Measurements from ENCODE around the gene ITPRID2. TPM values are rescaled to one million over a fixed set of nuclear protein-coding genes. Genes with fewer than 3 reads are reported as not detected.

Gene ITPRID2
- total RNA-seq, 2 experiments from 2014 or later: 38.0 to 39.2 TPM

DNA sequence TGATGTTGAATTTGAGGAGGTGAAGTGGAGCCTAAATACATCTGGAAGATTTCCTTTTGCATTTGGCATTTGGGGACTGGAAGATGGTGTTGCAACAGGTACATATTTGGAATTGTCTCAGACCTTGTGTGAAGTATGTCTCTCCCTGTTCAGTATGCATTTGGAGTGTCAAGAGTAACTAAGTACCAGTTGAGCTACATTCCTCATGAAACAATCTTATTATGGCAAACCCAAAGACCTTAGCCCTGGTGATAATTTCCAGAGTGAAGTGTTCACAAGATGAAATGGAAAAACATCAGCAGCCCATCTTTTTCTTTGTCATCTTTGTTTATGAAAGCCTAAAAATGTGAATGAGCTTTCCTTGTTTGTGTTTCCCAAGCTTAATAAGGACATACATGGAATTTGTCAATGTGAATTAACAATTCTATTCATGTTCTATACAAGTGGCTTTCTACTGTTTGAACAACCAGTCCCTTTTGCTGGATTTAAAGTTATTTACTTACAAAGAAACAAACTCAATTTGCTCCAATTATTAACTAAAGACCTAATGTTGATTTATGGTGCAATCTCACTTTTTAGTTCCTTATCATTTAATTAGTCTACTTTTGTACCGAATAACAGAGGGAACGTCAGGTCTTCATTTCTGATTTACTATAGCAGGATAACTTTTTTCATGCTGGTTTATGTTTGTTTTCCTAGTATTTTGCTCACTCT is 52.0 kb downstream of the ITPRID2 start:
- CTCF ChIA-PET: no interaction called here
- Mint-ChIP-seq H3K36me3 (no peaks in the 10 kb centered on the region), H3K27ac (no peak overlapping the region), H3K9me3 (no peaks in the 10 kb centered on the region), H3K27me3 (peaks cover 29% of the 10 kb centered on the region), H3K4me1 (ENCODE audit: low read depth) (peaks cover 4% of the 10 kb centered on the region), H3K4me3 (no peak overlapping the region)
- DNase-seq: no peak
- intact Hi-C loops (cut with micrococcal nuclease): no loop called here
- POLR2A ChIA-PET: no interaction called here

- H3K36me3 Mint-ChIP-seq: no peaks in the 10 kb centered on the region
- no peak overlapping the region for H3K27ac Mint-ChIP-seq
- H3K4me3 Mint-ChIP-seq: no peak overlapping the region
- H3K9me3 Mint-ChIP-seq: no peaks in the 10 kb centered on the region
- no peak for DNase-seq
- CTCF ChIA-PET: no interaction called here
- POLR2A ChIA-PET: no interaction called here
- intact Hi-C loops (cut with micrococcal nuclease): no loop called here
- peaks cover 31% of the 10 kb centered on the region for H3K27me3 Mint-ChIP-seq
- peaks cover 4% of the 10 kb centered on the region for H3K4me1 Mint-ChIP-seq (ENCODE audit: low read depth)
These were observed 52.8 kb downstream of the ITPRID2 start for GRCh38 chr2:181944164-181944913.

GRCh38 chr2:181944914-181945291 is 53.4 kb downstream of the ITPRID2 start:
- intact Hi-C loops (cut with micrococcal nuclease): no loop called here
- H3K27me3 Mint-ChIP-seq: peaks cover 32% of the 10 kb centered on the region
- POLR2A ChIA-PET: no interaction called here

GRCh38 chr2:181946444-181947127 is 55.1 kb downstream of the ITPRID2 start:
- no peak for DNase-seq
- Mint-ChIP-seq H3K9me3 (no peaks in the 10 kb centered on the region), H3K27me3 (peaks cover 36% of the 10 kb centered on the region), H3K4me3 (no peak overlapping the region), H3K4me1 (ENCODE audit: low read depth) (peaks cover 4% of the 10 kb centered on the region), H3K27ac (no peak overlapping the region), H3K36me3 (no peaks in the 10 kb centered on the region)
- ChIA-PET CTCF (interaction anchor here (1.3 kb wide), 1 partner anchor 9 kb away, joined by 3 read pairs; no protein-coding TSS in a partner anchor), POLR2A (no interaction called here)
- intact Hi-C loops (cut with micrococcal nuclease): loop anchor here (2.0 kb wide), 1 partner anchor 156 kb away; no protein-coding TSS in a partner anchor

More at GRCh38 chr2:181944914-181945291, 53.4 kb downstream of the ITPRID2 start:
- no peak overlapping the region for H3K27ac Mint-ChIP-seq
- no peaks in the 10 kb centered on the region for H3K36me3 Mint-ChIP-seq
- CTCF ChIA-PET: interaction anchor here (1.3 kb wide), 1 partner anchor 10 kb away, joined by 3 read pairs; no protein-coding TSS in a partner anchor
- peaks cover 4% of the 10 kb centered on the region for H3K4me1 Mint-ChIP-seq (ENCODE audit: low read depth)
- no peak overlapping the region for H3K4me3 Mint-ChIP-seq
- no peaks in the 10 kb centered on the region for H3K9me3 Mint-ChIP-seq
- DNase-seq: no peak

GRCh38 chr2:181947273-181947672 is 55.7 kb downstream of the ITPRID2 start:
- CTCF ChIA-PET: no interaction called here
- Mint-ChIP-seq H3K4me1 (ENCODE audit: low read depth) (peaks cover 4% of the 10 kb centered on the region), H3K27ac (no peak overlapping the region), H3K27me3 (peaks cover 34% of the 10 kb centered on the region), H3K4me3 (no peak overlapping the region), H3K36me3 (no peaks in the 10 kb centered on the region), H3K9me3 (no peaks in the 10 kb centered on the region)
- POLR2A ChIA-PET: no interaction called here
- no peak for DNase-seq
- intact Hi-C loops (cut with micrococcal nuclease): loop anchor here (2.0 kb wide), 1 partner anchor 156 kb away; no protein-coding TSS in a partner anchor

DNA sequence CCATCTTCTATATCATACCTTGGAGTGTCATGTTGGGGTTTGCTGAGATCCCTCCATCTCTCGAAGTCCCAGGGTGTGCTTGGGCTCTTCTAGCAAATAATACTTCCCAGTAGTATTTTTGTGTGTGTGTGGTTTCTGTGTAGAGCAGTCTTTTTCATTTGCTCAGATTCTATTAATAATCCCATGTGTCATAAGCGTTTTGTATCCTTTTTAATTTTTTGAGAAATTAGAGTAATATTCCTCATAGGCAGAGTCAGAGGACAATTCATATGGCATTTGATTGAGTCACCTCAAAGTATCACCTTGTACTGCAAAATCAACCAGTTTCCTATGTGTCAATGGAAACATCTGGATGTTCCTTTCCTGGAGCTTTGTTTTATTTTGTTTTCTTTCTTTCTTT is 56.7 kb downstream of the ITPRID2 start:
- no peak for DNase-seq
- H3K4me1 Mint-ChIP-seq (ENCODE audit: low read depth): peaks cover 4% of the 10 kb centered on the region
- intact Hi-C loops (cut with micrococcal nuclease): no loop called here
- H3K9me3 Mint-ChIP-seq: no peaks in the 10 kb centered on the region
- no peak overlapping the region for H3K4me3 Mint-ChIP-seq
- POLR2A ChIA-PET: no interaction called here
- H3K27ac Mint-ChIP-seq: no peak overlapping the region
- H3K36me3 Mint-ChIP-seq: no peaks in the 10 kb centered on the region
- H3K27me3 Mint-ChIP-seq: peaks cover 29% of the 10 kb centered on the region
- CTCF ChIA-PET: interaction anchor here (0.7 kb wide), 1 partner anchor 107 kb away, joined by 4 read pairs; no protein-coding TSS in a partner anchor

DNA sequence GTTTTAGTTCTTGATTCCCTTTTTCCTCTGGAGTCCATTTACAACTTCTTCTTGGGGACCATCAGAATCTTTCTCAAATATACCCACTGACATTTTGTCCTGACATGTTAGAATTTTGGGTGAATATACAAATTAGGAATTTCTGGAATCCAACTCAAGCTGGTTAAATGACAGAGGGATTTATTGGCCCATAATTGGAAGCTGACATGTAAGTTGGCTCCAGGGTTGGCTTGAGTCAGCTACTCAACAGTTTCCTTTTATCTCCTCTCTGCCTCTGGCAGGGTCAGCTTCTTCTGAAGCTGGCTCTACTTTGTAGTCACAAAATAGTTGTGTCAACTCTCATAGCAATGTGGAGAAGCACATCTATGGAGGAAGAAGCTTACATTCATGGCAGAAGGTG is 57.5 kb downstream of the ITPRID2 start:
- CTCF ChIA-PET: no interaction called here
- H3K9me3 Mint-ChIP-seq: no peaks in the 10 kb centered on the region
- no peak overlapping the region for H3K27ac Mint-ChIP-seq
- DNase-seq: no peak
- no peaks in the 10 kb centered on the region for H3K36me3 Mint-ChIP-seq
- peaks cover 9% of the 10 kb centered on the region for H3K4me1 Mint-ChIP-seq (ENCODE audit: low read depth)
- no peak overlapping the region for H3K4me3 Mint-ChIP-seq
- intact Hi-C loops (cut with micrococcal nuclease): no loop called here
- H3K27me3 Mint-ChIP-seq: peaks cover 32% of the 10 kb centered on the region
- POLR2A ChIA-PET: no interaction called here

- Mint-ChIP-seq H3K9me3 (no peaks in the 10 kb centered on the region), H3K27me3 (peaks cover 29% of the 10 kb centered on the region), H3K27ac (no peak overlapping the region), H3K4me1 (ENCODE audit: low read depth) (peaks cover 5% of the 10 kb centered on the region), H3K36me3 (no peaks in the 10 kb centered on the region), H3K4me3 (no peak overlapping the region)
- ChIA-PET POLR2A (no interaction called here), CTCF (interaction anchor here (1.5 kb wide), 2 partner anchors 10 to 212 kb away, joined by 4 to 12 read pairs; no protein-coding TSS in a partner anchor)
- DNase-seq: no peak
- intact Hi-C loops (cut with micrococcal nuclease): loop anchor here (5.0 kb wide), 3 partner anchors 60 to 875 kb away; partner anchors contain the start of gene ITPRID2
These were observed 61.1 kb downstream of the ITPRID2 start for GRCh38 chr2:181952404-181953226.

DNA sequence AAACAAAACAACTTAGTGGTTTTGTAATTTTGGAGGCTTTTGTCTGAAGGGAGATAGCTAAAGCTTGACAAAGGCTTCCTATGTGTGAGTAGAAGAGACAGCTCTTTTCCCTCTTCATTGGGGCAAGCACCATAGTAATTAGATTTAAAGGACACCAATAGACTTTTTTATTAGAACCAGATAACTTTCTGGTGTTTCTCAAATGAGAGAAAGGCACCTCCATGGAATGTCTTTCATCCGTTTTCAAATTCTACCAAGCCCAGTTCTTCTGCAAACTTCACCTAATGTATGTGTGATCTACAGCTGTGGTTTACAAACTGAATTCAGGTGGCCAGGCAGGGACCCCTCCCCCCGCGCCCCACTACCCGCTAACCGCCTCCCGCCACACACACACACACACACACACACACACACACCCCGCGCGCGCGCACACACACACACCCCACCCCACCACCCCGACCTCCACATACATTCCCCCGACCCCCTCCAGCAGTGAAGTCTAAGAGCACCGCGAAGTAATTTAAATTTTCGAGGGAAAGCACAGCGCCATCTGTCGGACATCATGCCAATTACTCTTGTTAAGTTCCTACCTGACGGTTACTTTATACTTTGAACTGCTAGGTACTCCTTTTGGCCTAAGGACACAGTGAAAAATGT is 62.5 kb downstream of the ITPRID2 start:
- Mint-ChIP-seq H3K27ac (no peak overlapping the region), H3K36me3 (no peaks in the 10 kb centered on the region), H3K9me3 (no peaks in the 10 kb centered on the region), H3K27me3 (peaks cover 26% of the 10 kb centered on the region), H3K4me3 (peak overlapping the region; percentile 9), H3K4me1 (ENCODE audit: low read depth) (peaks cover 5% of the 10 kb centered on the region)
- DNase-seq: peak; percentile 73
- intact Hi-C loops (cut with micrococcal nuclease): loop anchor here (1.0 to 5.0 kb wide), 5 partner anchors 62 to 877 kb away; partner anchors contain the start of gene ITPRID2
- ChIA-PET CTCF (interaction anchor here (0.6 to 2.9 kb wide), 19 partner anchors 9 to 239 kb away, joined by 3 to 20 read pairs (median 3); partner anchors contain the start of gene ITPRID2), POLR2A (no interaction called here)

DNA sequence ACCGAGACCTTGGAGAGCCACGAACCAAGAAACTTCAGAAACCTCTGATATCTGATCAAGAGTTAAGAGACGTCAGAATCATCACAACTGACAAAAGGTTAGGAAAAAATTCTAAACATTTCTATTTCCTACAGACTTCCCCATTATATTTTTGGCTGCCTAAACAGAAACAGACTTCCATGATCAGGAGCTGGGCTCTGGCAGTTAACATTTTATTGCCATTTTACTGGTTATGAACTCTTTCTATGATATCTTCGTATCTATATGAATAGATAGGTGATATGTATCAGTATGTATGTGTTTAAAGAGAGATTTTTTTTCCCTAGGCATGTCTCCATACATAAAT is 63.0 kb downstream of the ITPRID2 start:
- H3K36me3 Mint-ChIP-seq: no peaks in the 10 kb centered on the region
- ChIA-PET CTCF (interaction anchor here (0.9 to 2.9 kb wide), 15 partner anchors 8 to 239 kb away, joined by 3 to 20 read pairs (median 5); partner anchors contain the start of gene ITPRID2), POLR2A (no interaction called here)
- no peak overlapping the region for H3K27ac Mint-ChIP-seq
- H3K9me3 Mint-ChIP-seq: no peaks in the 10 kb centered on the region
- H3K27me3 Mint-ChIP-seq: peaks cover 24% of the 10 kb centered on the region
- DNase-seq: no peak
- H3K4me1 Mint-ChIP-seq (ENCODE audit: low read depth): peaks cover 5% of the 10 kb centered on the region
- intact Hi-C loops (cut with micrococcal nuclease): loop anchor here (1.0 to 5.0 kb wide), 5 partner anchors 62 to 877 kb away; partner anchors contain the start of gene ITPRID2
- no peak overlapping the region for H3K4me3 Mint-ChIP-seq

- intact Hi-C loops (cut with micrococcal nuclease): loop anchor here (2.0 kb wide), 1 partner anchor 164 kb away; no protein-coding TSS in a partner anchor
- POLR2A ChIA-PET: no interaction called here
- H3K4me3 Mint-ChIP-seq: no peak overlapping the region
- no peaks in the 10 kb centered on the region for H3K36me3 Mint-ChIP-seq
- H3K9me3 Mint-ChIP-seq: no peaks in the 10 kb centered on the region
- no peak overlapping the region for H3K27ac Mint-ChIP-seq
- CTCF ChIA-PET: interaction anchor here (0.9 to 2.9 kb wide), 12 partner anchors 9 to 213 kb away, joined by 3 to 20 read pairs (median 6); partner anchors contain the start of gene ITPRID2
- peaks cover 22% of the 10 kb centered on the region for H3K27me3 Mint-ChIP-seq
- DNase-seq: no peak
- H3K4me1 Mint-ChIP-seq (ENCODE audit: low read depth): peaks cover 5% of the 10 kb centered on the region
These were observed 63.5 kb downstream of the ITPRID2 start for GRCh38 chr2:181955010-181955409.

All from activated CD4-positive, alpha-beta memory T cell treated with anti-CD3 and anti-CD28 coated beads for 36 hours (primary cell).